Trophoblast cell (in vitro differentiated cells and primary cell): ENCODE measurements around the gene CTIF.

ENCODE experiments used
- DNase-seq, 2 donors: peaks; one replicate each; pipeline ENCODE4 v3.0.0-alpha.2; 2016
- H2AFZ ChIP-seq: 2 replicates; pipeline ENCODE4 v1.6.1; 2013; ENCODE audit warnings: low read length, moderate library complexity, mild to moderate bottlenecking; ENCODE audit not compliant: insufficient read depth, poor library complexity
- H2AK5ac ChIP-seq: 2 replicates; pipeline ENCODE4 v1.6.1; 2013; ENCODE audit warnings: mild to moderate bottlenecking, low read length
- H2BK120ac ChIP-seq: 2 replicates; pipeline ENCODE4 v1.6.1; 2013; ENCODE audit warnings: low read length, mild to moderate bottlenecking, moderate library complexity; ENCODE audit not compliant: insufficient read depth, poor library complexity
- H2BK12ac ChIP-seq: 2 replicates; pipeline ENCODE4 v1.6.1; 2013; ENCODE audit warnings: mild to moderate bottlenecking, low read length, moderate library complexity
- H2BK5ac ChIP-seq: 2 replicates; pipeline ENCODE4 v1.6.1; 2013; ENCODE audit warnings: low read length, low read depth, moderate library complexity, mild to moderate bottlenecking; ENCODE audit not compliant: poor library complexity
- H3K14ac ChIP-seq: 2 replicates; pipeline ENCODE4 v1.6.1; 2013; ENCODE audit warnings: mild to moderate bottlenecking, low read length
- H3K18ac ChIP-seq: 2 replicates; pipeline ENCODE4 v1.6.1; 2013; ENCODE audit warnings: mild to moderate bottlenecking, low read length
- H3K23ac ChIP-seq: 2 replicates; pipeline ENCODE4 v1.6.1; 2013; ENCODE audit warnings: low read length
- H3K27ac ChIP-seq: 2 replicates; pipeline ENCODE4 v1.5.1; 2013; ENCODE audit warnings: low read depth, mild to moderate bottlenecking, inconsistent platforms, low read length, moderate library complexity
- H3K27me3 ChIP-seq: 2 replicates; pipeline ENCODE4 v1.6.1; 2013; ENCODE audit warnings: inconsistent platforms, mild to moderate bottlenecking, low read length, moderate library complexity; ENCODE audit not compliant: insufficient read depth
- H3K36me3 ChIP-seq, 2 experiments: 1 replicate in 1 of 2; 2 replicates in 1 of 2; pipeline ENCODE4 v1.6.1; 2013; ENCODE audit warnings: low read length in 2 of 2, mild to moderate bottlenecking in 2 of 2, moderate library complexity in 1 of 2; ENCODE audit not compliant: insufficient read depth in 2 of 2, control insufficient read depth in 1 of 2
- H3K4ac ChIP-seq: 2 replicates; pipeline ENCODE4 v1.6.1; 2013; ENCODE audit warnings: low read depth, mild to moderate bottlenecking, low read length, moderate library complexity
- H3K4me1 ChIP-seq, 2 experiments: 1 replicate in 1 of 2; 2 replicates in 1 of 2; pipeline ENCODE4 v1.6.1; 2013; ENCODE audit warnings: low read length in 2 of 2, mild to moderate bottlenecking in 2 of 2, moderate library complexity in 1 of 2; ENCODE audit not compliant: insufficient read depth in 2 of 2, control insufficient read depth in 1 of 2
- H3K4me2 ChIP-seq: 2 replicates; pipeline ENCODE4 v1.6.1; 2013; ENCODE audit warnings: inconsistent platforms, mild to moderate bottlenecking, low read length, moderate library complexity
- H3K4me3 ChIP-seq: 2 replicates; pipeline ENCODE4 v1.5.1; 2013; ENCODE audit warnings: mild to moderate bottlenecking, low read depth, low read length, inconsistent platforms
- H3K79me1 ChIP-seq: one replicate; pipeline ENCODE4 v1.6.1; 2013; ENCODE audit warnings: low read length
- H3K79me2 ChIP-seq: 2 replicates; pipeline ENCODE4 v1.6.1; 2013; ENCODE audit warnings: low read length, mild to moderate bottlenecking; ENCODE audit not compliant: control insufficient read depth, insufficient read depth, poor library complexity
- H3K9ac ChIP-seq: 2 replicates; pipeline ENCODE4 v1.6.1; 2013; ENCODE audit warnings: mild to moderate bottlenecking, low read length
- H3K9me3 ChIP-seq: 2 replicates; pipeline ENCODE4 v1.6.1; 2013; ENCODE audit warnings: low read depth, mild to moderate bottlenecking, control low read depth, inconsistent platforms, low read length; ENCODE audit not compliant: insufficient read depth
- H4K12ac ChIP-seq: 2 replicates; pipeline ENCODE4 v1.6.1; 2013; ENCODE audit warnings: low read depth, mild to moderate bottlenecking, low read length, moderate library complexity
- H4K8ac ChIP-seq: 2 replicates; pipeline ENCODE4 v1.6.1; 2013; ENCODE audit warnings: low read depth, mild to moderate bottlenecking, low read length, moderate library complexity
- H4K91ac ChIP-seq: one replicate; pipeline ENCODE4 v1.6.1; 2013; ENCODE audit warnings: low read depth, mild to moderate bottlenecking, low read length, moderate library complexity
- WGBS: extraction: QIAGEN DNeasy Blood & Tissue Kit; methylation state at CpG from one replicate; pipeline ENCODE4 v1.1.7; 2013; ENCODE audit warnings: missing lambda C conversion rate; ENCODE audit not compliant: insufficient read length, insufficient coverage; ENCODE audit errors: extremely low coverage; 5-methylcytosine and 5-hydroxymethylcytosine counted together

Gene CTIF

GRCh38 chr18:48621815-48622555 lies 83.2 kb downstream of the CTIF start:
- Histone ChIP-seq H4K8ac (no peak overlapping the region), H3K18ac (no peak overlapping the region), H3K27ac (peak overlapping the region; percentile 91), H3K36me3 (peaks cover 6% of the 10 kb centered on the region in 2 experiments), H3K9ac (no peak overlapping the region), H3K23ac (no peak overlapping the region), H4K91ac (peak overlapping the region; percentile 3), H3K79me1 (peaks cover 14% of the 10 kb centered on the region), H3K9me3 (no peaks in the 10 kb centered on the region), H3K79me2 (no peaks in the 10 kb centered on the region), H2BK12ac (peak overlapping the region; percentile 59), H3K14ac (peak overlapping the region; percentile 26), H2AK5ac (no peak overlapping the region), H4K12ac (no peak overlapping the region), H3K4me2 (no peak overlapping the region), H3K4me3 (no peak overlapping the region), H2AFZ (no peak overlapping the region), H2BK5ac (no peak overlapping the region), H3K27me3 (no peaks in the 10 kb centered on the region), H3K4ac (no peak overlapping the region), H2BK120ac (no peak overlapping the region), H3K4me1 (peaks cover 24 to 29% of the 10 kb centered on the region in 2 experiments)
- no CpG with 5 or more reads among the region's 11 CpGs for WGBS
- no peak for DNase-seq

GRCh38 chr18:48622911-48623431 lies 84.1 kb downstream of the CTIF start:
- Histone ChIP-seq H3K27me3 (no peaks in the 10 kb centered on the region), H3K9ac (no peak overlapping the region), H3K18ac (peak overlapping the region; percentile 49), H3K9me3 (no peaks in the 10 kb centered on the region), H2BK12ac (peak overlapping the region; percentile 0), H3K27ac (peak overlapping the region; percentile 91), H3K79me2 (no peaks in the 10 kb centered on the region), H3K79me1 (peaks cover 16% of the 10 kb centered on the region), H3K4ac (no peak overlapping the region), H3K4me2 (peak overlapping the region; percentile 51), H2AK5ac (peak overlapping the region; percentile 14), H2AFZ (no peak overlapping the region), H3K14ac (no peak overlapping the region), H3K4me1 (peaks cover 29 to 32% of the 10 kb centered on the region in 2 experiments), H3K36me3 (peaks cover 6% of the 10 kb centered on the region in 2 experiments), H4K8ac (peak overlapping the region; percentile 34), H4K12ac (no peak overlapping the region), H2BK120ac (peak overlapping the region; percentile 44), H4K91ac (peak overlapping the region; percentile 76), H2BK5ac (peak overlapping the region; percentile 57), H3K4me3 (no peak overlapping the region), H3K23ac (no peak overlapping the region)
- peak; percentile 84 to 91 for DNase-seq
- no CpG with 5 or more reads among the region's 13 CpGs for WGBS

GRCh38 chr18:48623468-48624235 lies 84.8 kb downstream of the CTIF start:
- no peaks in the 10 kb centered on the region for H3K27me3 ChIP-seq
- no peak overlapping the region for H3K4me3 ChIP-seq
- H4K8ac ChIP-seq = peak overlapping the region; percentile 21
- no peak overlapping the region for H4K12ac ChIP-seq
- H2AK5ac ChIP-seq = peak overlapping the region; percentile 48
- H3K18ac ChIP-seq = peak overlapping the region; percentile 58
- no peaks in the 10 kb centered on the region for H3K79me2 ChIP-seq
- H3K27ac ChIP-seq = peak overlapping the region; percentile 91
- peaks cover 16% of the 10 kb centered on the region for H3K79me1 ChIP-seq
- no CpG with 5 or more reads among the region's 7 CpGs for WGBS
- peak overlapping the region; percentile 57 for H2BK5ac ChIP-seq
- H3K9ac ChIP-seq = no peak overlapping the region
- H3K23ac ChIP-seq = no peak overlapping the region
- H2BK12ac ChIP-seq = no peak overlapping the region
- H3K4me1 ChIP-seq = peaks cover 31 to 34% of the 10 kb centered on the region in 2 experiments
- no peak overlapping the region for H2AFZ ChIP-seq
- peaks cover 6% of the 10 kb centered on the region in 2 experiments for H3K36me3 ChIP-seq
- no peaks in the 10 kb centered on the region for H3K9me3 ChIP-seq
- H3K4me2 ChIP-seq = peak overlapping the region; percentile 51
- peak overlapping the region; percentile 4 for H3K4ac ChIP-seq
- peak; percentile 74 to 96 for DNase-seq
- peak overlapping the region; percentile 57 for H4K91ac ChIP-seq
- no peak overlapping the region for H3K14ac ChIP-seq
- peak overlapping the region; percentile 24 for H2BK120ac ChIP-seq

GRCh38 chr18:48624856-48625255 lies 86.0 kb downstream of the CTIF start:
- Histone ChIP-seq H2BK120ac (no peak overlapping the region), H3K9me3 (no peaks in the 10 kb centered on the region), H3K4me1 (peaks cover 29 to 34% of the 10 kb centered on the region in 2 experiments), H3K79me1 (peaks cover 19% of the 10 kb centered on the region), H3K18ac (no peak overlapping the region), H3K4me2 (no peak overlapping the region), H4K8ac (no peak overlapping the region), H3K4me3 (no peak overlapping the region), H4K91ac (no peak overlapping the region), H3K23ac (no peak overlapping the region), H2BK5ac (no peak overlapping the region), H3K14ac (no peak overlapping the region), H2AK5ac (no peak overlapping the region), H3K27me3 (no peaks in the 10 kb centered on the region), H4K12ac (no peak overlapping the region), H2AFZ (no peak overlapping the region), H3K9ac (no peak overlapping the region), H3K4ac (no peak overlapping the region), H3K36me3 (peaks cover under 1 to 2% of the 10 kb centered on the region in 2 experiments), H3K27ac (no peak overlapping the region), H3K79me2 (no peaks in the 10 kb centered on the region), H2BK12ac (no peak overlapping the region)
- WGBS = 100% methylated on average over 1 of the region's 4 CpGs
- no peak for DNase-seq
